NOMO-1 treated with DMSO at 0.1 percent for 48 hours (cell line): ENCODE results near the gene CD4.
"Not testable (repeated sequence)": the region's sequence is repeated elsewhere in the genome, so short reads cannot be mapped to it uniquely, and the experiment has no call there.

Source experiments
- DNase-seq: peaks from one replicate; lab custom pipeline; 2025; ENCODE audit not compliant: unreplicated experiment; lab: John Stamatoyannopoulos, UW

The CD4 gene

DNA sequence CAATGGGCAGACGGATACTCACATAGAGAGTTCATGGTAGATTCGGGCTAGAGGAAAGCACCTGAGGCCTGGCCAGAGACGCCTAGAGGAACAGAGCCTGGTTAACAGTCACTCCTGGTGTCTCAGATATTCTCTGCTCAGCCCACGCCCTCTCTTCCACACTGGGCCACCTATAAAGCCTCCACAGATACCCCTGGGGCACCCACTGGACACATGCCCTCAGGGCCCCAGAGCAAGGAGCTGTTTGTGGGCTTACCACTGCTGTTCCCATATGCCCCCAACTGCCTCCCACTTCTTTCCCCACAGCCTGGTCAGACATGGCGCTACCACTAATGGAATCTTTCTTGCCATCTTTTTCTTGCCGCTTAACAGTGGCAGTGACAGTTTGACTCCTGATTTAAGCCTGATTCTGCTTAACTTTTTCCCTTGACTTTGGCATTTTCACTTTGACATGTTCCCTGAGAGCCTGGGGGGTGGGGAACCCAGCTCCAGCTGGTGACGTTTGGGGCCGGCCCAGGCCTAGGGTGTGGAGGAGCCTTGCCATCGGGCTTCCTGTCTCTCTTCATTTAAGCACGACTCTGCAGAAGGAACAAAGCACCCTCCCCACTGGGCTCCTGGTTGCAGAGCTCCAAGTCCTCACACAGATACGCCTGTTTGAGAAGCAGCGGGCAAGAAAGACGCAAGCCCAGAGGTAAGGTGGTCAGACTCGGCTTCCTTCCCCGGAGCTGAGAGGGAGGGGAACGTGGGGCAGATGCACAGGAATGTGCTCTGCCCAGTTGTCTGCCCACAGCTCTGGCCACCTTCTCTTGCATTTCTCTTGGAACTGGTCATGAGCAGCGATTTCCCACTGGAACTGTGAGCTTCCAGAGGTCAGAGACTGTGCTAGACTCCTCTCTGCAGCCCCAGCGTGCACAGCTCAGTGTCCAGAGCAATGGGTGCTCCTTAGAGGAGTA, at the start of gene CD4:
Gene CD4, plus strand, starts transcription at position 557 of the 953 bp plus-strand sequence. CDS start 10,611 bp downstream, outside the sequence.
- peak; percentile 56 for DNase-seq

GRCh38 chr12:6742080-6742479, 47.2 kb upstream of the CD4 start:
- DNase-seq, result not testable (repeated sequence)

DNA sequence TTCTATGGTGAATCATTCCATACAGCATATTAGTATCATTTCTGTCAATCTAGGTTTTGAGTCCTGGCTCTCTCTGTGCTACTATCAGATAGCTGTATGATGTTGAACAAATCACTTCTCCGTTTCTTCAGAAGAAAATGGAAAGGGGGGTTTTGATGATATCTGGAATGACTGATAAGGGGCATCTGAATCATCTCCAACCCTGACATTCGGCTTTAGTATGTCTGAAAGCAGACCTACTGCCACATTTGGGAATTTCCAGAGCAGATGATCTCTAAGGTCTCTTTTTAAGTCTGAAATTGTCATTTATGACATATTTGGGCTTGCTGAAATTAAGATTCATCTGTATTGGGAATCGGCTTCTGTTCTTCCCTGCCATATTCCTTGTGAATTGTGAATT, 46.5 kb upstream of the CD4 start:
- DNase-seq, result no peak

DNA sequence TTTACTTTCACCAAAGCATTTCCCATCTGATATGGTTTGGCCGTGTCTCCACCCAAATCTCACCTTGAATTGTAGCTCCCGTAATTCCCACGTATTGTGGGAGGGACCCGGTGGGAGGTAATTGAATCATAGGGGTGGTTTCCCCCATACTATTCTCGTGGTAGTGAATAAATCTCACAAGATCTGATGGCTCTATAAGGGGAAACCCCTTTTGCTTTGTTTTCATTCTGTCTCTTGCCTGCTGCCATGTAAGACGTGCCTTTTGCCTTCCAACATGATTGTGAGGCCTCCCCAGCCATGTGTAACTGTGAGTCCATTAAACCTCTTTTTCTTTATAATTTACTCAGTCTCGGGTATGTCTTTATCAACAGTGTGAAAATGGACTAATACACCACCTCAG, 46.0 kb upstream of the CD4 start:
- DNase-seq, result not testable (repeated sequence)

DNA sequence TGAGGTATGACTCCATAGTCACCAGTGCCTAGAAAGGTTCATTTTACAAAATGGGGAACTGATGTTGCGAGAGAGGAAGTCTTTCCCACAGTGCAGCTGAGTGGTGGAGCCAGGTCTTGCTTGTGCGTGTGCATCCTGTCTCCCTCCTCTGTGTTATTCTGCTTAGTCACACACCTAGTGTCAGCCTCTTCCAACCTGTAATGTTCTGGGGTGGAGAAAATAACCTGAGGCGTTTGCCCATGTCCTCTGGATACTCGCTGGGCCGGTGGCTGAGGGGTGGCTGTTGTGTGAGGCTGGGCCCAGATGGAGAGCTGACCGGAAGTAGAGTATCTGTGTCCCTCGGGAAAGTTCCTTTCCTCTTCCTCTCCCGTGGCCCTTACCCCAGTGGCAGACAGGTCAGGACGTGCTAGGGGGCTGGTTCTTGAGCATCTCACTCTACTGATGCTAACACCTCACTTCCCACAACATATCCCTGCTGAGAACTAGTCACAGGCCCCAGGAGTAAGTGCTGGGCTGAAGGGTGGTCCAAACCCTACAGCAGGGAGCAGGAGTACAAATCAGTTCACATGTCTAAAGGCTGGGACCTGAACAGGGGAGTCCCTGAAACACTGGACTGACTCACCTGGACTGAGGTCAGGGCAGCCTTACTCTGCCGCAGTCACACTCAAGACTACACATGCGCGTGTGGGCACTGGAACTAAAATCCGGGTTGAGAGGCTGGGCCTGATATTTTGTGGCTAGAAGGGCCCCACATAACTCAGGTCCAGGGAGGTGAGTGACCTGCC, 43.4 kb upstream of the CD4 start:
- DNase-seq, result peak; percentile 96

DNA sequence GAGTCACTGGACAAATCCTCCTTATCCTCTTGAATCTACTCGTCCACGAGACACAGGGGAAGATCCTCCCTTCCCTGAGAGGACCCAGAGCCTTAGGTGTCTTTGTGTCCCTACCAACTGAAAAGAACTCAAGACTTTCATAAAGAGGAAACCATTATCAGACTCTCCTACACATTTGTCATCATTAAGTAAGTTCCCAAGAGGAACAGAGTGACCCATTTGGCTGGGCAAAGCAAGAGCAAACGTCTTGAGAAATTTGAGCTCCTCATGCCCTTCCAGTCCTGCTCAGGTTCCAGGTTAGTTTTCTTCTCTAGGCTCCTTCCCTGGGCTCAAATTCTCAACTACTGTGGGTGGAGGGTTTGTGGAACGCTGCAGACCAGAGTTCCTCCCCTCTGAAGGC, 42.1 kb upstream of the CD4 start:
- DNase-seq, result no peak

DNA sequence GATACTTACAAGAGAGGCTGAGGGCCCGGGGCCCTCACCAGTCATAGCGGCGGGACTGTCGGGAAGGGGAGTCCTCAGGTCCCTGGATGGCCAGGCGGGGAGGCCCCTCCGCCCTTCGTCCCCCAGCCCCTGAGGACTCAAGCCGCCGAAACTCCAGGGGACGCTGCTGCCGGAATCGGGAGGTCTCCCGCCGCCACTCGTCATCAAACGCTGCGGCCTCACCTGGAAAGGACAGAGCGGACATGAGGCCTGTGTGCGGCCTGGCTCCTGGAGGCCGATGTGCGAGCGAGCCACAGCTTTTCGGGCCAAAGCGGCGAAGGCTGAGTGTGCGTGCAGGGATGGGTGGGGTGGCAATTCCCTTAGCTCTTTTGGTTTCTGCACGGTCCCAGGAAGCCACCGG, 40.6 kb upstream of the CD4 start:
- DNase-seq, result no peak

DNA sequence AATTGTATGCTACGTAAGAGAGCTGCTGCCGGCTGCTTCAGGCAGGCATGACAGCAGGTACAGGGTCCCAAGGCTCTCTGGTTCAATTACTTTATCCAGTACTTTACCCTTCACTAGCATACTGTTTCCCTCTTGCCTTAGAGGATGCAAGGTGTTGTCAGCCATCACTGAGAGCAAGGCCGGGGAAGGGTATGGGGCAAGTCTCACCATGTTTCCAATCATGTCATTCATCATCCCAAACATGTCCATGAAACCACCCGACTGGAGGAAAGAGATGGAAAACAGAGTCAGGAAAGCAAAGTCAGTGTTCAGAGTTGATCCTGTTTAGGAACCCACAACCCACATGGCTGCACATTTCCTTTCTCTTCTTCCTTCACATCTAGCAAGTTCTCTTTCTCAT, 38.8 kb upstream of the CD4 start:
- DNase-seq, result no peak

- DNase-seq, result no peak
Measured at GRCh38 chr12:6751767-6752166, 37.6 kb upstream of the CD4 start.

- DNase-seq, result no peak
Measured at GRCh38 chr12:6752167-6752920, 37.0 kb upstream of the CD4 start.

DNA sequence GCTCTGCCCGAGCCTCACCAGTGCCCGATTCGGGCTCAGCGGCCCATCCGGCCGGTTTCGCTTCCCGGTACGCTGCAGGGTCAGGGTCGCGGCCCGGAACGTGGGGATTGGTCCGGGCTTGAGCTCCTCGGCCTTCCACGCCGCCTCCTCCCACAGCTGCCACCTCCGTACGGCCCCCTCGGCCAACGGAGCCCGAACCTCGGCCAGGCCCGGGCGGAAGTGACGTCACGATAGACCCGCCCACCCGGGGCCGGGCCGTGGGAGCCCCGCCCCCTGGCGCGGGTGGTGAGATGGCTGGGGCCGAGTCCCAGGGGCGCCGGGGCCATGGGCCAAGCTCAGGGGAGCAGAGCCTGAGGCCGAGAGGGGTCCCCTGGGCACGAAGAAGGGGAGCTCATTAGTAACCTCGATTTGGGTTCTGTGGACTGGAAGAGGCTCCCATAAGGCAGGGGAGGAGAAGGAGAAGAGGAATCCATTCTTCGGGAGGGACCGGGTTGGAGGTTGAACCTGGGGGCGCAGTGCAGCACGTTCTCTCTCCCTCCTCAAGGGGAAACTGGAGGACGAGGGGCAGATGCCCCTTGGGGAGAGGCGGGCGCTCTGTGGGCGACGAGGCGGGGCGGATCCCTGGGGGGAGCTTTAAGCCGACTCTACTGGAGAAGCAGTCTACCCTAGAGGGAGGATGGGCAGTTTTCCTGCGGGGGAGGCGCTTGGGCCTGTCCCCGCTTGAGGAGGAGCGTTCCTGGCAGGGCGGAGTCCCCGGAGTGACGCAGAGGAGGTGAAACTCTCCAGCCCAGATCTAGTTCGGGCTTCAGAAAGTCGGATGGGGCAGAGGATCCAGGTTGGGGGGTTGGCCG, 36.2 kb upstream of the CD4 start, which contains the start of gene MLF2:
Gene MLF2, minus strand, starts transcription at position 221 of the 851 bp plus-strand sequence. CDS start 807 bp downstream, outside the sequence.
- DNase-seq, result peak; percentile 97

DNA sequence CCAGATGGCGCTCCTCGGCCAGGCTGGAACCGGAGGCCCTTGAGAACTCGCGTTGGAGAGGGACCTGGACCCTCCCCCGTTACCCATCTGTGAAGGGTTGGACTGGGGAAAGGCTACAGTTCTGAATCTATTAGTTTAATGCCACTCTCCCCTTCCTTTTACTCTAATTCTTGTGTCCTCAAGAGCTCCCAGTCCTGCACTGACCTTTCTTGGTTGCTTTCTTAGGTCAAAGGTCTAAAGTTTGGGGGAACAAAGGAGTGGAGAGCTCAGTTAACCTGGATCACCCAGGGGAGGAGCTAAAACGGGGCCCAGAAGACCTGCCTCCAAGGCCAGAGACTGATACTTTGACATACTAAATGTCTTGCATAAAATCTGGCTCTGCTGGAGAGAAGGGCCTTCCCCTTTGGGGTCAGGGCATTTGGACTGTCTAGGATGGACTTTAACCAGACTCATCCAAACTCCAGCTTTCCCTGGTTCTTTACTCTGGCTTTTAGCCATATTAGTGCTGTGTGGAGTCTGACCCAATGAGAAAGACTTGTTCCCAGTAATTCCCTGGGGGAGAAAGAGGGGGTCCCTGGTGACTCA, 35.5 kb upstream of the CD4 start:
- no peak for DNase-seq

DNA sequence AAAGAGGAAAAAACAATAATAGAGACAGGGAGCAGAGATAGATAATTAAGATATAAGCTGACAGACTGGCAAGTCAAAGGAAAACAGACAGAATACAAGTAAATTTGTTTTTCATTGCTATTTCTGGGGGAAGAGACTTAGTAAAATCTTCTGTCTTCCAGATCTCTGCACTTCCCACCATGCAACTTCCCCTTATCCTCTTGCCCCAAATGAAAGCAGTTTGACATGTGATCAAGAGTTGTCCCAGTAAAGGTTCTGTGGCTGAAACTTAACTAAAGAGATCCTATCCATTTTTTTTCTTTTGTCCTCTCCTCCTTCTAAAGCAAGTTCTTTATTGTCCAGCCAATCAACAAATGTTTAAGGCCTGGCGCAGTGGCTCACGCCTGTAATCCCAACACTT, 34.9 kb upstream of the CD4 start:
- no peak for DNase-seq

- no peak for DNase-seq
Measured at GRCh38 chr12:6757028-6757690, 32.2 kb upstream of the CD4 start.

GRCh38 chr12:6758506-6759095, 30.7 kb upstream of the CD4 start:
- DNase-seq, result no peak

- no peak for DNase-seq
Measured at GRCh38 chr12:6759741-6760140, 29.6 kb upstream of the CD4 start.

GRCh38 chr12:6763380-6763779, 25.9 kb upstream of the CD4 start:
- no peak for DNase-seq

- DNase-seq, result peak; percentile 90
Measured at GRCh38 chr12:6764011-6764828, 25.1 kb upstream of the CD4 start.
